ENCODE results near the gene ABHD8. TPM values are rescaled to one million over a fixed set of nuclear protein-coding genes. Genes with fewer than 3 reads are reported as not detected.

The ABHD8 gene
- total RNA-seq, 1 donor from 2014 or later, result 14.9 TPM

GRCh38 chr19:17256130-17256529 is 47.1 kb downstream of the ABHD8 start:
- DNase-seq (ENCODE audit: low spot score) (no peak), ATAC-seq (no peak)
- intact Hi-C loops (cut with DNase I), result no loop called here

GRCh38 chr19:17255150-17255621 is 48.0 kb downstream of the ABHD8 start:
- intact Hi-C loops (cut with DNase I), result no loop called here
- DNase-seq (ENCODE audit: low spot score) (no peak), ATAC-seq (no peak)

DNA sequence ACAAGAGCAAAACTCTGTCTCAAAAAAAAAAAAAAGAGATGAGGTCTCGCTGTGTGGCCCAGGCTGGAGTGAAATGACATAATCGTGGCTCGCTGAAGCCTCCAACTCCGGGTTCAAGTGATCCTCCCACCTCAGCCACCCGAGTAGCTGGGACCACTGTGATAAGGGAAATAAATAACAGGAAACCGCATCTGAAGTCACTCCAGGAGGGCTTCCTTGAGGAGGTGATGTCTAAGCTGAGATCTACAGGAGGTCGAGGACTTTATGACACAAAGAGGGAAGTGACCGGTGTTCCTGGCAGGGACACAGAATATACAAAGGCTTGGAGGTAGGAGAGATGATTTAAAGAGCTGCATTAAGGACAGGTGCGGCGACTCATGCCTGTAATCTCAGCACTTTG is 48.6 kb downstream of the ABHD8 start:
- DNase-seq (ENCODE audit: low spot score) (no peak), ATAC-seq (no peak)
- intact Hi-C loops (cut with DNase I), result no loop called here

DNA sequence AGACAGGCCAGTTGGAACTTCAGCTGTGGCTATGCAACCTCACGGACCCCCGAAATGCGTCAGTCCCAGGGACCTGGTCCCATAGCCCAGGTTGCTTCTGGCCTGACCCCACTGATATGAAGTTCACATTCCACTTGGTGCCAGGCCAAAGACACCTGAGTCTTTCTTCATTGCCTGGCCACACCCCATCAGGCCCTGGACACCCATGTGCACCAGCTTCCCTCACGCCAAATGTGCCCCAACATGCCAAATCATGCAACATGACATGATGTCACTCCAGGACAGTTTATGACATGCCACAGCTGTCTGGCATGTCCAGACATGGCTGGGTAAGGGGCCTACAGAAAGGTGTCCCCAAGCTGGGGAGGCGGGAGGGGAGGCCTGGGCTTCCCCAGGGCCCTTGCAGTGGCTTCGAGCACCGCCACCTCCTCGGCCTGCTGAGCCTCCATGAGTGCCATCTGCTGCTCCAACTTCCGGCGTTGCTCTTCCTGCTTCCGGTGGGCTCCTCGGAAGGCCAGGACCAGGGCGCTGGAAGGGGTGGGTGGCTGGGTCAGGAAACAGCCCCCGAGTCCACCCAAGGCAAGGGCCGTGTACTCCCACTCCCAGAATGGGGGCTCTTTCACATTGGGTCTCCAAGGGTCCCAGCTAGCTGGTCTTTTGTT is 53.2 kb downstream of the ABHD8 start:
- intact Hi-C loops (cut with DNase I), result no loop called here
- ATAC-seq (no peak), DNase-seq (ENCODE audit: low spot score) (no peak)

DNA sequence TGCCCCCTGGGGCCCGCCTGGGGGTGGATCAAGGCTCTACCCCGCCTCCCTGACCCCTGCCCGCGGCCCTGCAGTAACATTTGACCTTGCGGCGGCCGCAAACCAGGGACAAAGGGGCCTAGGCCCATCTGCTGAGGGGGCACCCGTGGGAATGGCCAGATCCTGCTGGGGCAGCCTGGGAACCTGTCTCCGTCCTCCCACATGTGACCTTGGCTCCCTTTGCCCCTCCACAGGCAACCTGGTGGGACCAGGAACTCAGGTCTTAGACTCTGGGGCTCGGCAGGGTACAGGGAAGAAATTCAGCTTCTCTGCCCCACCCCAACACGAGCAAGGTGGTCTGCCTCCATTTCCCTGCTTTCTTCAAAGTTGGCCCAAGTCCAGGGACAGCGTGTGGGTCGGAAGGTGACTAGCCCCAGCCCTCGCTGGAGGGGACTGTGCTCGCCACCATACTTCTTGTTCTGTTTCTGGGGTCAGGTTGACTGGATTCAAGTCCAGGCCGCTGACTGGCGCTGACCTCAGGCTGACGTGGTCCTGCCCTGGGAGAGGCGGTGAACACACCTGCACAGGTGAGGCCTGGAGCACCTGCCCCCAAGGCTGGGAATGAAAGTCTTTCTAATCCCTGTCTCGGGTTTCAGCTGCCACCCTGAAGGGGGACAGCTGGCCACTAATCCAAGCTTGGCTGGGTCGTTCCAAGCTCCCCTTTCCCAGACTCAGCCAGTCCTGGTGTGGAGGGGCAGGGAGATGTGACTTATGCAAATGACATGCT is 55.0 kb downstream of the ABHD8 start:
- no peak for DNase-seq (ENCODE audit: low spot score)
- intact Hi-C loops (cut with DNase I), result no loop called here
- no peak for ATAC-seq

DNA sequence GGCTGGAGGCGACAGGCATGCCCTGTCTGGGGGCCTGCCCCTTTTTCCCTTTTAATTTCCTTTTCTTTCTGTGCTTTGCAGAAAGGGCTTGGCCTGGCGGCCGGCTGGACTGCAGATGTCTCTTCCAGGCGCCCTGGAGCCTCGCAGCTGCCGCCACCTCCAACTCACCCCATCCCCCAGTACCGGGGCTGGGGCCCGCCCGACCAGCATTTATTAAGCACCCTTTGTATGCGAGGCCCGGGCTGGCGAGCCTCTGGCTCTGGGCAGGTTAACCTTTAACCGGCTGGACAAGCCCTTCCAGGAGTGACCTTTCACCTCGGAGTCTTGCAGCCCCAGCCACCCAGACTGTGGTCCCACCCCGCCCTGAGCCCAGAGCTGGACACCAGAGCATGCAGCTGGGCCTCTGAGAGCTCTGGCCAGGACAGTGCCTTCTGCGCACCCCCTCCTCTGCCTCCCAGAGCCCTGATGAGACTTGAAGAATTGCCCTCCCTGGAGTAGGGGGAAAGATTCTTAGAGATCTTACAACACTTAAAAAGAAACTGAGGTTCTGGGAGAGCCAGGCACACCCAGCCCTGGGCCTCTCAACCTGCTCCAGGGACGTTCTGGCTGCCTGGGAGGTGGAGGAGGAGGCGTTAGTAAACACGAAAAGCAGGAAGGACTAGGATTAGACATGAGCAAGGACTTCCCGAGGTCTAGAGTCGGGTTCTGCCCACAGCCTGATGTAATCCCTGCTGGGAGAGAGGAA is 56.4 kb downstream of the ABHD8 start:
- DNase-seq (ENCODE audit: low spot score) (peak; percentile 73), ATAC-seq (peak; percentile 51)
- intact Hi-C loops (cut with DNase I), result no loop called here

DNA sequence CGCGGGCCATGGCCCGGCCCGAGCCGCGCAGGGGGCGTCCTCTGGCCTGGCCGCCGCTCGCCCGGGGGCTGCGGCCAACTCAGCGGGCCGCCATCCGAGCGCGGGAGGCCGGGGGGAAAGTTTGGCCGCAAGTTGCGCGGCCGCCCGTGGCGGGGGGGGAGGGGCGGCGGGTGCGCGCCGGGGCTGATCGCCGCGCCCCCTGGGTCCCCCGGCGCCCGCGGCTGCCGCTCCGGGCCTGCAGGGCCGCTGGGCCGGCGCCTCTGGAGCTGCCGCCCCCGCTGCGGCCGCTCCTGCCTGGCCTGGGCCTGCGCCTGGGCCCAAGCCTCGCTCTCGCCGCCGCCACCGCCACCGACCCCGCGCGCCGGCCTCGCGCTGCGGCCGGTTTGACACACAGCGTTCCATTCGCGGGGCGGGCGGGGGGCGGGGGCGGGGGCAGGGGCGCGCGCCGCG is 57.7 kb downstream of the ABHD8 start, which contains the start of gene NR2F6:
TSS of gene NR2F6 (minus strand) at position 385 of the 450 bp plus-strand sequence. CDS start 699 bp downstream, outside the sequence.
- ATAC-seq (no peak), DNase-seq (ENCODE audit: low spot score) (no peak)
- intact Hi-C loops (cut with DNase I), result no loop called here

GRCh38 chr19:17244618-17245534 is 58.3 kb downstream of the ABHD8 start:
- no peak for ATAC-seq
- intact Hi-C loops (cut with DNase I), result no loop called here
- peak; percentile 71 for DNase-seq (ENCODE audit: low spot score)

DNA sequence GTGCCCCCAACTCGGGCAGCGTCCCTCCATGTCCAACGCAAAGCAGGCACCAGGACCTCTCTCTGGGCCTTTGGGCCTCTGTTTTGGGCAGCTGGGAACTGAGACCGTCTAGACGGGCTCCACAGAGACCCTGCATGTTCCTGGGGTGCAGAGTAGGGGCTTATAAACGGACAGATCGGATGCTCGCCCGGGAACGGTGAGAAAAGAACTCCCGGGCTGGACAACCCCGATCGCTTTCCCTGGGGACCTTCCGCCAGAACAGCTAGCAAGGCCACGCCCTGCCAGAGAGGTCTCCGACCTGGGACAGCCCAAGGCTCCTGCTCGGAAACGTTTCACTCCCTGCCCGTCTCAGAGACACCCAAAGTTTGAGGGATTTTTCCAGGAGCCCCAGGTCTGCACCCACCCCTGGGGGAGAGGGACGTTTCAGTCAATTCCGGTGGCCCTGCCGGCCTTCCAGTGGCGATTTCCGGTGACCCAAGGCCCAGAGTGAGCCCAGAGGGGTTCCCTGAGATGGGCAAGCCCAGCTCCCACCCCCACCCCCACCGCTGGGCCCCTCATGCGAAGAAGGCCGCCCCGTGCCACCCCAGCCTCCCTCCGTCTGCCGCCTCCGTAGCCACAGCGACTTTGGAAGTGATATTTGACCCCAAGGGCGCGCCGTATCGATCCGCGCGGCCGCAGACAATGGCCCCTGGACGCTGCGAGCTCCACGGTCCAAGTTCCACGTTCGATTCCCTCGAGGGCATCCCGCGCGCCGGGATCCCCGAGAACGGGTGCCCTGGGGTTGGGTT is 59.2 kb downstream of the ABHD8 start:
- peak; percentile 37 for ATAC-seq
- peak; percentile 72 for DNase-seq (ENCODE audit: low spot score)
- intact Hi-C loops (cut with DNase I), result no loop called here

GRCh38 chr19:17243211-17243829 is 59.9 kb downstream of the ABHD8 start:
- no peak for ATAC-seq
- DNase-seq (ENCODE audit: low spot score), result no peak
- intact Hi-C loops (cut with DNase I), result no loop called here

GRCh38 chr19:17242431-17243208 is 60.6 kb downstream of the ABHD8 start:
- ATAC-seq, result no peak
- intact Hi-C loops (cut with DNase I), result no loop called here
- no peak for DNase-seq (ENCODE audit: low spot score)

Other genes with a start within 250 kb of the ABHD8 start
- 5.9 TPM for gene HAUS8, start 228.0 kb downstream of the ABHD8 start, total RNA-seq
- gene MYO9B, start 227.6 kb downstream of the ABHD8 start, total RNA-seq, result 90.7 TPM
- 27.4 TPM for gene USE1, start 88.1 kb downstream of the ABHD8 start, total RNA-seq
- 23.4 TPM for gene OCEL1, start 77.2 kb downstream of the ABHD8 start, total RNA-seq
- 23.9 TPM for gene NR2F6, start 57.5 kb downstream of the ABHD8 start, total RNA-seq
- gene USHBP1, start 38.7 kb downstream of the ABHD8 start, total RNA-seq, result 9.6 TPM
- gene BABAM1, start 36.0 kb downstream of the ABHD8 start, total RNA-seq, result 66.6 TPM
- 1.7 TPM for gene ANKLE1, start 21.5 kb downstream of the ABHD8 start, total RNA-seq
- 55.0 TPM for gene MRPL34, start 2.4 kb upstream of the ABHD8 start, total RNA-seq
- 29.4 TPM for gene DDA1, start 6.1 kb upstream of the ABHD8 start, total RNA-seq
- gene ANO8, start 31.4 kb upstream of the ABHD8 start, total RNA-seq, result 14.8 TPM
- 22.0 TPM for gene GTPBP3, start 34.1 kb upstream of the ABHD8 start, total RNA-seq
- gene PLVAP, start 73.9 kb upstream of the ABHD8 start, total RNA-seq, result 283 TPM
- 0.62 TPM for gene CCDC194, start 90.8 kb upstream of the ABHD8 start, total RNA-seq
- gene BST2, start 102.2 kb upstream of the ABHD8 start, total RNA-seq, result 80.0 TPM
- gene MVB12A, start 116.6 kb upstream of the ABHD8 start, total RNA-seq, result 32.1 TPM
- 0.36 TPM for gene TMEM221, start 145.2 kb upstream of the ABHD8 start, total RNA-seq
- gene NXNL1, start 157.5 kb upstream of the ABHD8 start, total RNA-seq, result not detected
- gene SLC27A1, start 167.1 kb upstream of the ABHD8 start, total RNA-seq, result 47.3 TPM
- 47.3 TPM for gene PGLS, start 208.2 kb upstream of the ABHD8 start, total RNA-seq